Left ventricle myocardium inferior (tissue), 1 donor: Measurements from ENCODE around the gene GFI1. TPM values are rescaled to one million over a fixed set of nuclear protein-coding genes. Genes with fewer than 3 reads are reported as not detected.

Source experiments
- DNase-seq: peaks from one replicate; pipeline ENCODE4 v3.0.0-alpha.2; 2020
- H3K27ac ChIP-seq: fragments of 200-600 bp; replicated peaks from 2 replicates; pipeline ENCODE4 v1.8.0; 2021
- H3K27me3 ChIP-seq: fragments of 200-600 bp; 2 replicates; pipeline ENCODE4 v1.8.0; 2021; ENCODE audit warnings: low read depth
- H3K36me3 ChIP-seq: fragments of 200-600 bp; 2 replicates; pipeline ENCODE4 v1.8.0; 2021
- H3K4me1 ChIP-seq: fragments of 200-600 bp; 2 replicates; pipeline ENCODE4 v1.8.0; 2021
- H3K4me3 ChIP-seq: fragments of 200-600 bp; 2 replicates; pipeline ENCODE4 v1.8.0; 2021; ENCODE audit warnings: mild to moderate bottlenecking, moderate library complexity
- H3K9me3 ChIP-seq: fragments of 200-600 bp; replicated peaks from 2 replicates; pipeline ENCODE4 v1.8.0; 2021
- CTCF ChIP-seq: fragments of 200-600 bp; IDR thresholded peaks from 2 replicates; pipeline ENCODE4 v1.8.0; 2021; ENCODE audit warnings: antibody characterized with exemption, mild to moderate bottlenecking, borderline replicate concordance
- intact Hi-C: fragments of 100-400 bp; cut with micrococcal nuclease; formaldehyde crosslinking; loops from one replicate; pipeline ENCODE4 v1.11.0; 2022
- total RNA-seq: library from RNA; stranded (reverse); fragmentation: NEBNext Ultra II Directional; extraction: Animal tissue kit (Norgen Biotek cat#: 25700); gene quantifications from one replicate; pipeline ENCODE4 v1.2.1, GENCODE V29; 2021
- donor health status: DM: no; HTN: yes; CAD: no; lungs with severe emphysema.

The GFI1 gene
- total RNA-seq, 1 donor from 2014 or later, result 0.25 TPM

- Histone ChIP-seq H3K4me1 (peaks cover 4% of the 10 kb centered on the region), H3K27me3 (no peaks in the 10 kb centered on the region), H3K27ac (no peak overlapping the region), H3K9me3 (no peaks in the 10 kb centered on the region), H3K36me3 (no peaks in the 10 kb centered on the region), H3K4me3 (no peak overlapping the region)
- no peak for DNase-seq
- intact Hi-C loops, result no loop called here
- no peak for TF ChIP-seq CTCF
These were observed 19.9 kb downstream of the GFI1 start for GRCh38 chr1:92466683-92467352.

- no peak for TF ChIP-seq CTCF
- Histone ChIP-seq H3K36me3 (no peaks in the 10 kb centered on the region), H3K27me3 (no peaks in the 10 kb centered on the region), H3K9me3 (no peaks in the 10 kb centered on the region), H3K27ac (no peak overlapping the region), H3K4me1 (peaks cover 4% of the 10 kb centered on the region), H3K4me3 (no peak overlapping the region)
- intact Hi-C loops, result no loop called here
- no peak for DNase-seq
These were observed 21.5 kb downstream of the GFI1 start for GRCh38 chr1:92465256-92465647.

GRCh38 chr1:92464588-92465255, 22.0 kb downstream of the GFI1 start:
- H3K4me3 ChIP-seq, result no peak overlapping the region
- DNase-seq, result no peak
- H3K36me3 ChIP-seq, result no peaks in the 10 kb centered on the region
- intact Hi-C loops, result no loop called here
- no peaks in the 10 kb centered on the region for H3K4me1 ChIP-seq
- no peaks in the 10 kb centered on the region for H3K9me3 ChIP-seq
- no peak overlapping the region for H3K27ac ChIP-seq
- no peak for TF ChIP-seq CTCF
- no peaks in the 10 kb centered on the region for H3K27me3 ChIP-seq

- Histone ChIP-seq H3K4me3 (no peak overlapping the region), H3K27ac (no peak overlapping the region), H3K36me3 (no peaks in the 10 kb centered on the region), H3K9me3 (no peaks in the 10 kb centered on the region), H3K4me1 (no peaks in the 10 kb centered on the region), H3K27me3 (no peaks in the 10 kb centered on the region)
- intact Hi-C loops, result no loop called here
- no peak for TF ChIP-seq CTCF
- no peak for DNase-seq
These were observed 25.2 kb downstream of the GFI1 start for GRCh38 chr1:92461364-92462097.

GRCh38 chr1:92459871-92460320, 26.8 kb downstream of the GFI1 start:
- TF ChIP-seq CTCF, result no peak
- Histone ChIP-seq H3K9me3 (no peaks in the 10 kb centered on the region), H3K36me3 (no peaks in the 10 kb centered on the region), H3K4me1 (no peaks in the 10 kb centered on the region), H3K4me3 (peak overlapping the region; percentile 21), H3K27ac (peak overlapping the region; percentile 44), H3K27me3 (no peaks in the 10 kb centered on the region)
- intact Hi-C loops, result no loop called here
- DNase-seq, result no peak
